Measurements from ENCODE around the gene CRYBG2. TPM values are rescaled to one million over a fixed set of nuclear protein-coding genes. Genes with fewer than 3 reads are reported as not detected.
"Not testable (repeated sequence)": the region's sequence is repeated elsewhere in the genome, so short reads cannot be mapped to it uniquely, and the experiment has no call there.

Gene CRYBG2, protein sequence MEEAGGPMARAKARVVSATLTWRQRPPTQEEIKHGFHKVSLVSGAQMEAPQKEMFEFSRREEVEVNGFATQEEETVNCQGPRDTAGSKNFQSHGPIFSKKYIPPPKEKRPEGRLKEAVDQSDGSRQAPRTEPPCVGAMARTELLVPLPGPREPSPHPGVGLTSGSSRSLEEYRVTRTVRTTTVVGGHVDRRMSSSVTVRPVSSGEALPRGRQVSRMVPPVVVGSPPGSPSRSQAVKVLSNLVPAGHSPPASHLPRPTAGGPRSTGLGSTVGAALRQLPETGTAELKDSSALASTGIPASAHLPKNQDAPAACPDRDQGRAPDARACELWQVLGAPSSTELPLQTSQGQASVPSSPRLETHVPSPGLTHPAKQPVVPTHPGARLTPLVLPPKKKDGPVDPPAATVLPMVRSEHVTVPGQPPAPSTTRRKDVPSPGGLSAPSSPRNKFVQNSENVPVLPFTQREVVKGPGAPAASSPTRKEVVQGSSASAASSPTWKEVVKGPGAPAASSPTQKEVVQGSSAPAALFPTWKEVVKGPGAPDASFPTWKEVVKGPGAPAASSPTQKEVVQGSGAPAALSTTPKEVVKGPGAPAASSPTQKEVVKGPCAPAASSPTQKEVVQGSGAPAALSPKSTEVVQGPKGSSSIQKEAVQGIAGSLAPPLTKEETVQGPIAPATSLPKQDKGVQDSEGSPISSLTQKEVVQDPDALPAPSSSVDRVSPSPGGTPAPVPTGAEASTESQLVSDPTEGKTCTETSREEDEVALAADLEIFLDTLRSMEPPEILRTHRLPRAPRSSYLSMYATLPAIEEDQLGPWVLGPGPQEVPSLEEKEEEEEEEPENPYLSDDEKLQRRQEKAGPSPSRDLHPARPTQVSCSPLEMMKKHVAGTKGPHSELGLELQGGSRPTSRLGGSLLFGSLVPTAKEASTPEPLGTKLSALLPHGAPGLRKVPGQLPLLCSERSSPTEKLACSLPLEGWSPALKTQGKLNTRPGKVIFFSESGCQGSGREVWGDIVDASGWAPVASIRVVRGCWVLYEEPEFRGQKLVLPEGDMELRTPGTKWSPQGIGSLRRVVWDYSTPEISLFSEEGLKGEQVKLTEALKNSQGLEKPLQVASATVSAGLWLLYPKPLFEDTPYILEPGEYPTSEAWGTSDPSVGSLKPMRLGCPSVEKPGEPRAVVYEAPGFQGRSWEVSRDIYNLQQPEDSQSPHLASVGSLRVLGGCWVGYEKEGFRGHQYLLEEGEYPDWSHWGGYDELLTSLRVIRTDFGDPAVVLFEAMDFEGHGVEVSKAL (N-terminal part only)
- total RNA-seq: 1 to 10 TPM; 1.0 to 6.0 TPM

DNA sequence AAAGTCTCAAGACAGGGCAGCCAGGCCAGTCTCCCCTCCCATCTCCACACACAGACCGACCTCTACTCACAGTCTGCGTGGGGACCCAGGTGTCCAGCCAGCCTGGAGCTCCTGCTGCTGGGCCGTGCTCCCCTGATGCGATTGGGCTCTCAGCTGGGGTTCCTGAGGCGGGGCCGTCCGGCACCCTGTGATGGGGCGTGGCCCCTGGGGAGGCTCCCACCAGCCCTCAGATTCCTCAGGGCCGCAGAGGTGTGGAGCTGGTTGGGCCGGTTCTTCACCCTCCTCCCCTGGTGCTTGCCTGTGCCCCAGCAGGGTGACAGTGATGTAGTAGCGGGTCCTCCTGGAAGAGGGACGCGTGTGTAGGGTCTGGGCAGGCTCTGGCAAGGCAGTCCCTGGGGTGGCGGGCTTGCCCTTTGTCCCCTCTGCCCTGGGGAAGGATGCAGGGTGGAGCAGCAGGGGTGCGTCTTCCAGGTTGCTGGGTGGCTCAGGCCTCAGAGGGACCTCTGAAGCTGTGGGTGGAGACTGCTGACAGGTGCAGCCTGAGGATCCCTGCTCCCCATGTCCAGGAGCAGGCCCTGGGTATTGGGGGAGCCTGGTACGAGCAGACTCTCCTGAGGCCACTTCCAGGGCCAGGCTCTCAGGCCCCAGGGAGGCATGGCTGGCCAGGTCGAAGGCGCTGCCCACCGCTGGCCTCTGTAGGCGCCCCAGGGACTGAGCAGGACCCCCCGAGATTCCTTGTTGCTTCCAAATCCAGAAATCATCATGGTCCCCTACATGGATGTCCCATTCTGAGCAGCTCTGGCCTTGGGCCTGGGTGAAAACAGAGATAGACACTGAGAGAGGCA is at the start of gene CRYBG2:
CRYBG2 (minus strand) TSS at position 155 of the 845 bp plus-strand sequence. CDS start 7,473 bp downstream, outside the sequence.
- Mint-ChIP-seq H3K27ac (no peak within 1 kb of the TSS), H3K9me3 (no peaks in the 10 kb centered on the region), H3K36me3 (no peaks in the 10 kb centered on the region)
- no peak for ATAC-seq
- no peak for DNase-seq (ENCODE audit: low spot score in 2 of 2)

DNA sequence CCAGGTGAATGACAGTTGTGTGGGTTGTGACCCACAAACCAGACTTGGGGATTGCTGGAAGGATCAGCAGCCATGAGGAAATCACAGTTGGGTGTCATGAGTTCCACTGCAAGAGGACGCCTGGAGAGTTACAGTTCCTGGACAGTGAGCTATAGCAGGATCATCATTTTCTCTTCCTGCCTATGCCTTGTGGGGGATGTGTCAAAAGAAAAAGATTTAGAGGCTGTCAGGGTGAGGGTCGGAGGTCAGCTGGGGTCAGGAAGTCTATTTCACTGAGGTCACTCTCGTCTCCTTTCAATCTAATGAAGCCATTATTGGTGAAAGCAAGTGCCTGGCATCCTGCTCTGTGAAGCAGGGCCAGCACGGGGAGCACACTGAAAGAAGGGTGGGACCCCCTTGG is 49.7 kb upstream of the CRYBG2 start:
- no peaks in the 10 kb centered on the region for H3K36me3 Mint-ChIP-seq
- H3K9me3 Mint-ChIP-seq: no peaks in the 10 kb centered on the region
- DNase-seq (ENCODE audit: low spot score in 2 of 2) (no peak), ATAC-seq (no peak)
- H3K27ac Mint-ChIP-seq: no peak overlapping the region

DNA sequence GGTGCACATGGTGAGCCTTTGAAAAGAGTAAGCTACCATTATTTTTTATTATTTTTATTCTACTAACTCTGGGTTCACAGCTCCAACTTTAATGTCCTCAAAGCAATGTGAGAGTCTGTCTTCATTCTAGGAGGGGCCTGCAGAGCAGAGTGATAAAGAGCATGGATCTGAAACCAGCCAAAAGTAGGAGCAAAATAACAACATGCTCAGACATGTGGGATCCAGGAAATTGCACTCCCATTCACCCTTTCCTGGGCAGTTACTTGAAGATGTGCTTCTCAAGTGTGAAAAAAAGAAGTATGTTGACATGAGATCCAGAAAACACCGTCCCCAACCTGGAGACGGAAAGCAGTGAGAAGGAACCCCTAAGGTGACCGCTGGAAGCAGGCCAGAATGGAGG is 48.0 kb upstream of the CRYBG2 start:
- H3K36me3 Mint-ChIP-seq: no peaks in the 10 kb centered on the region
- no peak for DNase-seq (ENCODE audit: low spot score in 2 of 2)
- no peak for ATAC-seq
- no peaks in the 10 kb centered on the region for H3K9me3 Mint-ChIP-seq
- H3K27ac Mint-ChIP-seq: no peak overlapping the region

DNA sequence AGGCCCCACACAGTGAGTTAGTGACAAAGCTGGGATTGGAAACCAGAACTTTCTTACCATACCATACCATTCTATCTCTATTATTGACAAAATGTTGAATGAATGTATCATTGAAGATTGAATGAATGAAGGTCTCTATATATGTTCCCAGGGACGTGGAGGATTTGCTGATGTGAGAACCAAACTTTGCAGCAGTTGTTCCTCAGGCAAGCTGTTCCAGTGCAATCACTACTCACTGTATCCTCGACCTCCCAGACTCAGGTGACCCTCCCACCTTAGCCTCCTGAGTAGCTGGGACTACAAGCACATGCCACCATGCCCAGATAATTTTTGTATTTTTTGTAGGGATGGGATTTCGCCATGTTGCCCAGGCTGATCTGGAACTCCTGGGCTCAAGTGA is 45.1 kb upstream of the CRYBG2 start:
- H3K9me3 Mint-ChIP-seq: no peaks in the 10 kb centered on the region
- no peak overlapping the region for H3K27ac Mint-ChIP-seq
- no peaks in the 10 kb centered on the region for H3K36me3 Mint-ChIP-seq
- ATAC-seq (peak; percentile 28 to 46), DNase-seq (ENCODE audit: low spot score in 2 of 2) (peak in 1 of 2 donors; percentile 16)

DNA sequence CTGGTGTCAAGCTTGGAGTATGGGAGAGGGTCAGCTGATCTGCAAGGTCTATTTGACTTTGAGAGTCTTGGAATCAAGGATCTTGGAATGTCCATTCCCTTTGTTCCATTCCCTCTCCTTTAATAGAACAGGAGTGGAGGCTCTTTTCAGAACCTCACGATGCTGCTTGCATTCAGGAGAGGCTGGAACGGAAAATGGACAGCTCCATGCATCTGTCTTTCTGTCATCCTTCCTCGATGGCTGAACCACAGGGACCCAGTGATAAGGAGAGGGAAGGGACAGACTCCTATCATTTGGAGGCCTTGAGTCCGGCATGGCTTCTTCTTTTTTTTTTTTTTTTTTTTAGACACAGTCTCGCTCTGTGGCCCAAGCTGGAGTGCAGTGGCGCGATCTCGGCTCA is 41.8 kb upstream of the CRYBG2 start:
- H3K9me3 Mint-ChIP-seq: no peaks in the 10 kb centered on the region
- DNase-seq (ENCODE audit: low spot score in 2 of 2): no peak
- no peak for ATAC-seq
- H3K36me3 Mint-ChIP-seq: no peaks in the 10 kb centered on the region
- no peak overlapping the region for H3K27ac Mint-ChIP-seq

DNA sequence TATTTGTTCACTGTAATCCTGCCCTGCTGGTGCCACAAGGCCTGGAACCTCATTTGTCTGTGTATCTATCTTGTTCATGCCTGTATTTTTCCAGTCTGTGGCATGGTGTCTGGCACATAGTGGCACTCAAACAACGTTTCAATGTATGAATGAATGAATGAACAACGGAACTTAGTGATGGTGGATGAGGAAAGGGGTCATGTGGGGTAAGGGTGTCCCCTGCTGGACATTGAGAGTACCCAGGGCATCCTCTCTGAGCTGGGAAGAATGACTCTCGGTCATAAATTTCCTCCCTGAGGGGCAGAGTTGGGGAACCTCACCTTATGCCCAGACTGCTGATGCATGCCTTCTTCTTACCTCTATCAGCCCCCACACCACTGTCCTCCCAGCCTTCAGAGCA is 37.5 kb upstream of the CRYBG2 start:
- Mint-ChIP-seq H3K9me3 (no peaks in the 10 kb centered on the region), H3K27ac (no peak overlapping the region), H3K36me3 (no peaks in the 10 kb centered on the region)
- DNase-seq (ENCODE audit: low spot score in 2 of 2): no peak
- ATAC-seq: peak; percentile 24 to 69

DNA sequence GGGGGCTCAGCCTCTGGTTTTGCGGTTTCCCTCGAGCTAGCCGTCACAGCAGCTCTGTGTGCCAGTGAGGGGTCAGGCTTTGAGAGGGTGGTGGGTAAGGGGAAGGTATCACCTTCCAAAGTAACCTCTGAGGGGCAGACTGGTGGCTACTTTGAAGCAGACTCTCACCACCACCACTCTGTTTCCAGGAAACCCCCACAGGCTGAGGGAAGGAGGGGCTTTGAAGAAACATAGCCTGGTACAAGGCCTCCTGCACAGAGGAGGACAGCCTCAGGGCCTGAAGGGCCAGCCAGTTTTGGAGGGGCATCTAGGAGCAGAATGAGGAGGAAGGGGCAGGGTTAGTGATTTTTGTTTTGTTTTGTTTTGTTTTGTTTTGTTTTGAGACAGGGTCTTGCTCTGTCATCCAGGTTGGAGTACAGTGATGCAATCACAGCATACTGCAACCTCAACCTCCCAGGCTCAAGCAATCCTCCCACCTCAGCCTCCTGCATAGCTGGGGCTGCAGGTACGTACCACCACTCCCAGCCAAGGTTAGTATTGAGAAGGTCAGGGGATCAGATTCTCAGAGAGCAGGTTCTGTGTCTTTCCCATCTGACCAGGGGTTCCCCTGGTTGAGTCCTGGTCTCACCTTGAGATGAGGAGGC is 35.8 kb upstream of the CRYBG2 start:
- ATAC-seq: no peak

DNA sequence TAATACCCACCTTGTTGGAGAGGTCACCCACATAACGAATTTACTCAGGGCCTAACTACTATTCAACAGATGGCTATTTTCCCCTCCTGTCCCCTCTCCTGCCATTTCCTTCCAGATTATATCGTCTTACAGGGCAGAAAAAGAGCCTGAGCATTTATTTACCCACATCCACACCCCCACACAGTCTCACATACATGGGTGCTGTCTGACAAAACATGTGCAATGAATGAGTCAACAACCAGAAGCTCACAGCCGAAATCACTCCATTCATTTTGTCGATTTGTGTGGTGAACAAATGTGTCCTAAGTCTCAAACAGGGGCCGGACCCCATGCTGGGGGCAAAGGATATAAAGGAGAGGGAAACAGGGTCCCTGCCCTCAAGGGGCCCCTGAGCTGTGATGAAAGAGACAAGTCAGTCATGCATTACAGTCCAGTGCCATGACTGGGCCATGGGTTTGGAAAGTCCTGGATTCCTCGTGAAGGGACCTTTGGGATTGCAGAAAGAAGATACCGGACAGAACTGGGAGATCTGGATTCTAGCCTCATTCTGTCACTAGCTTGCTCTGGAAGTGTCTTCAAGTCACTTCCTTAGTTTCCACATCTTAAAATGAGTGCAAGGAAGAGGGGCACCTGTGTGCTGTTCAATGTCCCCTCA is 35.0 kb upstream of the CRYBG2 start:
- DNase-seq (ENCODE audit: low spot score in 2 of 2) (no peak), ATAC-seq (peak in 1 of 2 donors; percentile 64)
- no peaks in the 10 kb centered on the region for H3K9me3 Mint-ChIP-seq
- H3K36me3 Mint-ChIP-seq: no peaks in the 10 kb centered on the region
- H3K27ac Mint-ChIP-seq: no peak overlapping the region

More for the DNA sequence above, 35.8 kb upstream of the CRYBG2 start:
- no peak for DNase-seq (ENCODE audit: low spot score in 2 of 2)
- no peaks in the 10 kb centered on the region for H3K36me3 Mint-ChIP-seq
- peak overlapping the region in 1 of 2 donors; percentile 37 for H3K27ac Mint-ChIP-seq
- no peaks in the 10 kb centered on the region for H3K9me3 Mint-ChIP-seq

DNA sequence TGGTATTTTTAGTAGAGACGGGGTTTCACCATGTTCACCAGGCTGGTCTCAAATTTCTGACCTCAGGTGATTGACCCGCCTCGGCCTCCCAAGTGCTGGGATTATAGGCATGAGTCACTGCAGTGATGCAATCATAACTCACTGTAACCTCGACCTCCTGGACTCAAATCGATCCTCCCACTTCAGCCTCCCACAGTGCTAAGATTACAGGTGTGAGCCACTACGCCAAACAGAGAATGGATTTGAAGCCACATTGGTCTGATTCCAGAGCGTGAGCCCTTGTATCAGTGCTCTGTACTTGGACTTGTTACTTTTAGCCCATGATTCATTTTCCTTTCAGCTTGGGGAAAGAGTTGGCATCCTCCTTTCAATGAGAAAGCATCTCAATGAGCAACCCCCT is 33.5 kb upstream of the CRYBG2 start:
- Mint-ChIP-seq H3K36me3 (no peaks in the 10 kb centered on the region), H3K27ac (no peak overlapping the region), H3K9me3 (no peaks in the 10 kb centered on the region)
- peak; percentile 49 to 89 for ATAC-seq
- DNase-seq (ENCODE audit: low spot score in 2 of 2): no peak

DNA sequence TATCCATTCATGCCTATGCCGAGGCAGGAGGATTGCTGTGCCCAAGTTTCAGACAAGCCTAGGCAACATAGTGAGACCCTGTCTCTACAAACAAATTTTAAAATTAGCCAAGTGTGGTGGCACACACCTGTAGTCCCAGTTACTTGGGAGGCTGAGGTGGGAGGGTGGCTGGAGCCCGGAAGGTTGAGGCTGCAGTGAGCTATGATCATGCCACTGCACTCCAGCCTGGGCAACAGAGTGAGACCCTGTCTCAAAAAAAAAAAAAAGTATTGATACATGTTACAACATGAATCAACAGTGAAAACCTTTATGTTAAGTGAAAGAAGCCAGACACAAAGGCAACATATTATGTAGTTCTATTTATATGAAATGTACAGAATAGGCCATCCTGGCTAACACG is 31.1 kb upstream of the CRYBG2 start:
- DNase-seq (ENCODE audit: low spot score in 2 of 2); H3K9me3 Mint-ChIP-seq; H3K36me3 Mint-ChIP-seq; ATAC-seq; H3K27ac Mint-ChIP-seq: not testable (repeated sequence)

DNA sequence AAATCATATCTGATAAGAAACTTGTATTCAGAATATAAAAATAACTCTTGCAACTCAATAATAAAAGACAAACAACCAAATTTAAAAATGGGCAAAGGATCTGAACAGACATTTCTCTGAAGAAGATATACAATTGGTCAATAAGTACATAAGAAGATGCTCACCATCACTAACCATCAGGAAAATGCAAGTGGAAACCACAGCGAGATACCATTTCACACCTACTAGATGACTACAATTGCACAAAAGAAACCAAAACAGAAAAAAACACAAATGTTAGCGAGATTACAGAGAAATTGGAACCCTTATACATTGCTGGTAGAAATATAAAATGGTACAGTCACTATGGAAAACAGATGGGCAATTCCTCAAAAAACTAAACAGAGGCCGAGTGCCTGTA is 30.1 kb upstream of the CRYBG2 start:
- Mint-ChIP-seq H3K36me3 (no peaks in the 10 kb centered on the region), H3K27ac (no peak overlapping the region), H3K9me3 (no peaks in the 10 kb centered on the region)
- ATAC-seq (no peak), DNase-seq (ENCODE audit: low spot score in 2 of 2) (no peak)

DNA sequence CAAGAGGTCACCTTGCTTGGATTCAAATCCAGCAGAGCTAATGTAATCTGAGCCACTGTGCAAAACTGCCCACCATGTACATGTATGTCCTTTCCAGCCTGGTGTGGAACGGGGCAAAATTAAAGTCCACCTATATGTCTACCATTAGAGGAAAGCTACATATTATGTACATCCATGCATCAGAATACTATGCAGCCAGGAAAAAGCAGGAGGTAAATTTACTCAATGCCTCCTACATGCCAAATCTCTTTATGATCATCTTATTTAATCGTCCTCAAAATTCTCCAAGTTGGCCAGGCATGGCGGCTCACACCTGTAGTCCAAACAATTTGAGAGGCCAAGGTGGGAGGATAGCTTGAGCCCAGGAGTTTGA is 24.9 kb upstream of the CRYBG2 start:
- DNase-seq (ENCODE audit: low spot score in 2 of 2) (no peak), ATAC-seq (no peak)
- H3K27ac Mint-ChIP-seq: no peak overlapping the region
- H3K36me3 Mint-ChIP-seq: no peaks in the 10 kb centered on the region
- no peaks in the 10 kb centered on the region for H3K9me3 Mint-ChIP-seq

DNA sequence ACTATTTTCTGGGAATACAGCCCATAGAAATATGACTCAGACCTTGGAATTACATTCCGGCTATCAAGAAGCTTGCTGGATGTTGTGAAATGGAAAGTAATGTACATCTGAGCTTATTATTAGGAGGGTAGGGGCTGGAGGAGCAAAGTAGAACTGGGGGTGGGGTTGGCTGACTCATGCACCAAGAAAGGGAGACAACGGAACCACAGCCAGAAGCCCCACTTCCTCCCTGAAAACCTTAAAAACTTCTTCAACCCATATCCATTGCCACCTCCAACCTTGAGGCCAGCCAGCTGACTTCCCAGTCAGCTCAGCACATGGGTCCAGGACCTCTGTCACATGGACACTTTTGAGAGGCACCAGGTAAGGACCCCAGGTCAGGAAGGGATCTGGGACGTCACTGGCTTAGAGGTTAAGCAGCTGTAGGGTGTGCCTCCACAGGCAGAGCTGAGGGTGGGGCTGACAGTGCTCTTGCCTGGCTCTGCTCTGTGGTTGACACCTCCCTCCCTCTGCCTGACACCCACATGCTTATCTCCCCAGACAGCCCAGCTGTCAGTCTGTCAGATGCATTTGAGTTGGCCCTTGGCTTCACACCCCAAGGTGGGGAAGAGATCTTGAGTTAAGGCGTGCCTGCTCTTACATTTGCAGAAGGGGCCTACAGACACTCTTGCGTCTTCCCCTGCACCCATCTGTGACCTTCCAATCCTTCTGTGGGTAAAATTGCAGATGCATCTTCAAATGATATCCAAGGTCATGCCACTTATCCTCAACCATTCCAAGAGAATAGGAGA is 24.4 kb upstream of the CRYBG2 start:
- Mint-ChIP-seq H3K9me3 (no peaks in the 10 kb centered on the region), H3K27ac (no peak overlapping the region), H3K36me3 (no peaks in the 10 kb centered on the region)
- ATAC-seq (peak; percentile 93 to 99), DNase-seq (ENCODE audit: low spot score in 2 of 2) (peak; percentile 62 to 69)

DNA sequence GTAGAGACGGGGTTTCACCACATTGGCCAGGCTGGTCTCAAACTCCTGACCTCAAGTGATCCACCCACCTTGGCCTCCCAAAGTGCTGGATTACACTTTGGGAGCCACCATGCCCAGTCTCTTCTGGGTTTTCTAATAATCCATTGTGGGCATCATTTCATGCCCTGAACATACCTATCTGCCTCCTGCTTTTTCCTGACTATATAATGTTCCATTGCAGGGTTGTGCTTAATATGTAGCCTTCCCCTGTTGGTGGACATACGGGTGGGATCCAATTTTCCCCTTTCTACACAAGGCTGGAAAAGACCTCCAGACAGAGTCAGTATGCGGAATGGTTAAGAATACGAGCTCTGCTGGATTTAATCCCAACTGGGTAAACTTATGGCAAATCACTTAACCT is 22.1 kb upstream of the CRYBG2 start:
- Mint-ChIP-seq H3K36me3 (no peaks in the 10 kb centered on the region), H3K9me3 (no peaks in the 10 kb centered on the region), H3K27ac (peak overlapping the region in 1 of 2 donors; percentile 66)
- DNase-seq (ENCODE audit: low spot score in 2 of 2): no peak
- no peak for ATAC-seq
